PC-9 (cell line): Measurements from ENCODE around the gene IL1RAPL1.

ENCODE experiments used
- CTCF ChIP-seq: fragments of 200-600 bp; sonication (generic); conservative IDR thresholded peaks from 2 replicates; pipeline ENCODE4 v1.6.1; 2017; ENCODE audit warnings: mixed run types, antibody characterized with exemption, mild to moderate bottlenecking, moderate library complexity
- EZH2 ChIP-seq: fragments of 200-600 bp; sonication (generic); IDR thresholded peaks from 2 replicates; pipeline ENCODE4 v1.8.0; 2017; ENCODE audit warnings: antibody characterized with exemption, low read depth

DNA sequence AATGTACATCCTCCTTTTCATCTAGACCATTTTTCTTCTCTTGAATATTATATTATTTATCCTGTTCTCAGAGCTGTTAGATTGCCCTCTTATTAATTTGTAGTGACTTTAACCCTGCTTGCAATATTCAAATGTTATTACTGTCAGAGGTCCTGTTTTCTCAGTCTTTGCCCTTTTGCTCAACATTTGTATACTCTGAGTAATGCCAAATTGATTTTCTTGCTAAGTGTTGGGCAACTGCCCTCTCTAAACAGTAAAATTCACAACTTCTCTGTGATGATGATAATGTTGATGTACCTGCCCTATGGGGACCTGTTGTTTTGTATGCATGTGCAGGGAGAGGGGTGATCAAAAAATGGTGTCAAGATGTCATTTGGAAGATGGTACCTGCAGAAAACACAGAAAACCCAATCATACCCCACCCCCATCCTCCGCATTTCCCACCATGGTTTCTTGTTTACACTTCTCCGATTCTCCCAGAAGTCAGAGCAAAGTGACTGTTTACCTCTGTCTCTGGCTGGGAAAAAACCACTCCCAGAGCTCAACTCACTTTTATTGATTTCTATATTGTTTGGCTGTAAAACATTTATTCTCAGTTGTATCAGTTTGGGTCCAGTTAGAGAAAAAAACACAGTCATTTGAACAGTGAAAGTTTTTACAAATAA, 694.0 kb downstream of the IL1RAPL1 start:
- TF ChIP-seq CTCF (no peak), EZH2 (no peak)
